Spleen (tissue), 7 donors: Measurements from ENCODE around the gene DRC3.

Source experiments
- CTCF ChIP-seq, 11 experiments: fragments of 200-600 bp in 7 of 11; fragments of 450-650 bp in 4 of 11; sonication (generic) in 4 of 11; IDR thresholded peaks in 8 of 11; conservative IDR thresholded peaks in 3 of 11; 1 replicate in 7 of 11; 2 replicates in 4 of 11; pipeline versions ENCODE4 v1.4.0 to v1.8.0; 2016 to 2021; ENCODE audit warnings: antibody characterized with exemption in 11 of 11, inconsistent platforms in 4 of 11, mild to moderate bottlenecking in 1 of 11
- POLR2A ChIP-seq, 3 donors: fragments of 450-650 bp; IDR thresholded peaks; one replicate each; pipeline ENCODE4 v1.5.1; 2017; ENCODE audit warnings: antibody characterized with exemption in 3 of 3, mild to moderate bottlenecking in 1 of 3
- donor health status: DM: no; HTN: no; CAD: no; lungs with moderate emphysema.
- donor health status: DM: no; HTN: no; CAD: no.
- donor health status: DM: no; HTN: no; CAD: no.

- TF ChIP-seq CTCF (IDR thresholded peaks at IDR 0.05 in 8 of 11, conservative IDR thresholded peaks at IDR 0.05 in 3 of 11), result no peak
- TF ChIP-seq POLR2A (IDR thresholded peaks at IDR 0.05), result no peak
These were observed 42.9 kb downstream of the DRC3 start for GRCh38 chr17:18015593-18015992.
